Measurements from ENCODE around the gene CLMN.
"Not testable (repeated sequence)": the region's sequence is repeated elsewhere in the genome, so short reads cannot be mapped to it uniquely, and the experiment has no call there.

CLMN gene

DNA sequence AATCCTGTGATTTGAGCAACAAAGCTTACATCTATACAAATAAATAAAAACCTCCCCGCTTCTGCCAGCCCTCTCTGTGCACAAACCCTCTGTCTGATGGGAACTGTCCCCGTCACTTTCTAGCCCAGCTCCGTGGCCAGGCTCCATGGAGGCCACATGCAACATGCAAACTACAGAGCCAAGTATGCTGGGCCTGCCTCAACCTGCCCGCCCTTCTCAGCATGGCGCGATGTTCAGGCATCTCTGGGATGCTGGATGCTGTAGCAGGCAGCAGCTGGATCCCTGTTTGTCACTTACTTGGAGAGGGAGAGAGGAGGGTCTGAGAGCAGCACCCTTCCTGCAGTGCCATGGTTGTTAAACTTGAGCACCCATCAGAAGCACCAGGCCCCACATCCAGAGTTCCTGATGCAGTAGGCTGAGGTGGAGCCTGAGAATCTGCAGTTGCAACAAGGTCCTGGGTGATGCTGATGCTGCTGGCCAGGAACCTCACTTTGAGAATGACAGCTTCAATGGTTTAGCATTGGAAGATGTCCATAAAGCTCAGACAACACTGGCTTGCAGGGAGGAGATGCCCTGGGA is 32.4 kb downstream of the CLMN start:
- no peak for DNase-seq (ENCODE audit: low spot score)

DNA sequence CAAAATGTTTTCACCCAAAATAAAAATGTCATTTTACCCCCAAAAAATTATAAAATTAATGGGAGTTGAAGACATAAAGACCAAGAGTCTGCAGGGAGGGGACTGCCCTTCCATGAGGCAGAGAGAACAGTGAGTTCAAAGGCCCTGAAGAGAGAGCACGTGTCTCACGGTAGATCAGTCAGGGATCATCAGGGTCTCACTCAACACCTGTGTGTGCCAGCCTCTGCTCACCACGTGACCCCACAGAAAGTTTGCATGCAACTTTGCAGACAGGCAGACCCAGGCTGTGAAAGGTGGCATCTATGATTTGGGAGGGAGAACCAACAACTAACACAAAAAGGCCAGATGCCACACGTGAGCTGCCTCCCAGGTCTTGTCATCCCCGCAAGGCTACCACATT is 33.1 kb downstream of the CLMN start:
- peak; percentile 44 for DNase-seq (ENCODE audit: low spot score)

DNA sequence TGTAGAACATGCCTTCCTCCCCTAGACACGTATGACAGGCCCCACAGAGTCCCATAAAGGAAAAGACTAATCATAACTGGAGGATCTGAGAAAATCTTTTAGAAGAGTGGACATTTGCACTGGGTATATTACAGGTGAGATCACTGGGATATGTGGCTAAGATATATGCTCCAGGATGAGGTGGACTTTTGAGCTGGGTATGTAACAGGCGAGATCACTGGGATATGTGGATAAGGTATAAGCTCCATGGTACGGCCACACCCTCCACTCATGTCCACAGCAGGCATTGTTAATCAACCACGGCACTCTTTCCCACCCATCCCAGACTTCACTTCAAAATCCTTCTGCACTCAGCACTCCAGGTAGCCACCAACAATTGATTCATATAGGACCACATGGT is 34.1 kb downstream of the CLMN start:
- no peak for DNase-seq (ENCODE audit: low spot score)

DNA sequence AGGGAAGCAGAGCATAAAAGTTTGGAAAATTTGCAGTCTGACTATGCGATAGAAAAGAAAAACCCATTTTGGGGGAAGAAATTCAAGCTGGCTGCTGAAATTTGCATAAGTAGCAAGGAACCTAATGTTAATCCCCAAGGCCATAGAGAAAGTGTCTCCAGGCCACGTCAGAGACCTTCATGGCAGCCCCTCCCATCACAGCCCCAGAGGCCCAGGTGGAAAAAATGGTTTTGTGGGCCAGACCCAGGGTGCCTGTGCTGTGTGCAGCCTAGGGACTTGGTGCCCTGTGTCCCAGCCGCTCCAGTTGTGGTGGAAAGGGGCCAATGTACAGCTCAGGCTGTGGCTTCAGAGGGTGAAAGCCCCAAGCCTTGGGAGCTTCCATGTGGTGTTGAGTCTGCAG is 35.9 kb downstream of the CLMN start:
- not testable (repeated sequence) for DNase-seq (ENCODE audit: low spot score)

DNA sequence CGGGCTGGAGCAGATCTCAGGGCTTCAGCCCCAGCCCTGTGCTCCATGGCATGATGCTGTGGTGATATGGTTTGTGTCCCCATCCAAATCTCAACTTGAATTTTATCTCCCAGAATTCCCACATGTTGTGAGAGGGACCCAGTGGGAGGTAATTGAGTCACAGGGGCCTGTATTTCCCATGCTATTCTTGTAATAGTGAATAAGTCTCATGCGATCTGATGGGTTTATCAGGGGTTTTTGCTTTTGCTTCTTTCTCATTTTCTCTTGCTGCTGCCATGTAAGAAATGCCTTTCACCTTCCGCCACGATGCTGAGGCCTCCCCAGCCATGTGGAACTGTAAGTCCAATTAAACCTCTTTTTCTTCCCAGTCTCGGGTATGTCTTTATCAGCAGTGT is 36.7 kb downstream of the CLMN start:
- DNase-seq (ENCODE audit: low spot score), result not testable (repeated sequence)

DNA sequence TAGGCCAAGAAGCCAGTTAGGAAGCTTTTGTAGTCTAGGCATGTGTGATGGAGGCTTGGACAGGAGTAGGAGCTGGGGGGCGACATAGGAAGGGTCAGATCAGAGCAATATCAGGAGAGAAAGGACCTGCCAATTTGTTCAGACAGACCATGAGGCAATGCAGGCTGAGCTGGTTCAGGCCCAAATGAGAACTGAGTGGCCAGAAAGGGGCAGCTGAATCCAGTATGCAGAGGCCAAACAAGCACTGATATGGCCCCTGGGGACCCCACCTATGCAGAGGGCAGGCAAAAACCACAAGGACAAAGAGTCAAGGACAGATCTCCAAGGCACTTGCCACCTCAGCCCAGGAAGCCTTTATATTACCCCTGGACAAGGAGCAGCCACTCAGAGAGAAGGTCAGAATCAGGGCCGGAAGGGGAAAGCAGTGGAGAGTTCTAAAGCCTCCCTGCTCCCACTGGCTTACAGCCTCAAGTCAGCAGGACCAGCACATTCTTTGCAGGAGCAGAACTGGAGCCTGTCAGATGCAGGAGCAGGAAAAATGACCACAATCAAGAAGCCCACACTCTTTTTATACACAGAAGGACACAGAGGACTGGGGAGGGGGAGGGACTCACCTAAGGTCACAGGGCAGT is 37.2 kb downstream of the CLMN start:
- DNase-seq (ENCODE audit: low spot score), result no peak

DNA sequence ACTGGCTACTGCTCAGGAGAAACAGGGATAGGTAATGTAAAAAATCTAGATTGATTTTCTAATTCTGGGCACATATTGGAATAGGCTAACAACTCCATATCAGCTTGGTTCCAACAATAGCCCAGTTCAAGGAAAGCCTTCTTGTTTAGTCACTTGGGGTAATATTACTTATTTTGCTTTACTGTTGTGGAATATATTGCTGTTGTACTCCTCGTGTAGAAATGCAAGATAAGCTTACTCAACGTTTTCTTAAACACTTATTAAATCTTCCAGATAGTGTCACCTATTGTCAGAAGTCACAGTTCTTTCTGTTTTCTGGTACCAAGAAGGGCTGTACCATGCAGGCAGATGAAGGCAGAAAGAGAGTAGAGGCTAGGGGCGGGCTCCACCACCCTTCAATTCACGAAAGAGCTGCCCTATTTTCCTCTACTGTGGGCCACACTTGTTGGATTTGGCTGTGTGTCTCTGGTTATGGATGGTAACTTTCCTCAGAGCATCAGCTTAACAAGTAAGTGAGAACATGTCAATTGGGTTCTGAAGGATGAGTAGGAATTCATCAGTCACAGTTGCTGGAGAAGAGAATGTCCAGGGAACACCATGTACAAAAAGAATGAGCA is 38.0 kb downstream of the CLMN start:
- no peak for DNase-seq (ENCODE audit: low spot score)

DNA sequence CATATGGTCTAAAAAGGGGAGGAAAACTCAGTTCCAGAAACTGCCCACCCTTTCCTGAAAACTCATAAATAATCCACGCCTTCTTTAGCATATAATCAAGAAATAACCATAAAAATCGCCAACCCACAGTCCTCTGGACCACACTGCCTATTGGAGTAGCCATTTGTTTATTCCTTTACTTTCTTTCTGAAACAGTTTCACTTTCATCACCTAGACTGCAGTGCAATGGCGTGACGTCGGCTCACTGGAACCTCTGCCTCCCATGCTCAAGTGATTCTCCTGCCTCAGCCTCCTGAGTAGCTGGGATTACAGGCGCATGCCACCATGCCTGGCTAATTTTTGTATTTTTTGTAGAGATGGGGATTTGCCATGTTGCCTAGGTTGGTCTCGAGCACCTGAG is 44.2 kb downstream of the CLMN start:
- DNase-seq (ENCODE audit: low spot score), result no peak

DNA sequence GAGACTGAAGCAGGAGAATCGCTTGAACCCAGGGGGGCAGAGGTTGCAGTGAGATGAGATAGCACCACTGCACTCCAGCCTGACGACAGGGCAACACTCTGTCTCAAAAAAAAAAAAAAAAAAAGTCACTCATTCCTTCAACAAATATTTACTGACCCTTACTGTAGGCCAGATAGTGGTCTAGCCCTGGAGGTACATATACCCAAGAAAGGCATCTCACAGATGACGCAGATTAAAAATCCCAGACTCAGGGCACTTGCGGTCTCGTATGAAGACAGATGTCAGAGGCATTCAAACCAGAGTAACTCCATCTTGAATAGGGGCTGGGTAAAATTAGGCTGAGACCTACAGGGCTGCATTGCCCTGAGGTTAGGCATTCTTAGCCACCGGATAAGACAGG is 44.8 kb downstream of the CLMN start:
- DNase-seq (ENCODE audit: low spot score), result no peak

DNA sequence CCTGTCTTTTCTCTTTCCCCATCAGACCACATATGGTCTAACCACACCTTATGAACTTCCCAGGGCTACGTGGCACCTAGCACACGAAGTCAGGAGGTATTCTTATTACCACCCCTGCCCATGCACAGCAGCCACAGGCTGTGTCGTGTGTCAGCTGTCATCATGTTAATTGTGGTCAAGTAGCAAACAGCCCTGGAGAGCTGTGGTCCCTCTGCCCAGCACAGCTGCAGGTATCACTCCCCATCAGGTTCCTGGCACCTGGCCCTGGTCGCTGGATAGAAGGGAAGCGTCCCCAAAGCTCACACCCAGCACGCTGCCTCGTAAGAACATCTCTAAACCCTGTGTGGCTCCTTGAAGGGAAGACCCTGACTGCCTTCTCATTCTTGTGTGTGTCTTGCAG is 45.4 kb downstream of the CLMN start:
- DNase-seq (ENCODE audit: low spot score), result no peak

DNA sequence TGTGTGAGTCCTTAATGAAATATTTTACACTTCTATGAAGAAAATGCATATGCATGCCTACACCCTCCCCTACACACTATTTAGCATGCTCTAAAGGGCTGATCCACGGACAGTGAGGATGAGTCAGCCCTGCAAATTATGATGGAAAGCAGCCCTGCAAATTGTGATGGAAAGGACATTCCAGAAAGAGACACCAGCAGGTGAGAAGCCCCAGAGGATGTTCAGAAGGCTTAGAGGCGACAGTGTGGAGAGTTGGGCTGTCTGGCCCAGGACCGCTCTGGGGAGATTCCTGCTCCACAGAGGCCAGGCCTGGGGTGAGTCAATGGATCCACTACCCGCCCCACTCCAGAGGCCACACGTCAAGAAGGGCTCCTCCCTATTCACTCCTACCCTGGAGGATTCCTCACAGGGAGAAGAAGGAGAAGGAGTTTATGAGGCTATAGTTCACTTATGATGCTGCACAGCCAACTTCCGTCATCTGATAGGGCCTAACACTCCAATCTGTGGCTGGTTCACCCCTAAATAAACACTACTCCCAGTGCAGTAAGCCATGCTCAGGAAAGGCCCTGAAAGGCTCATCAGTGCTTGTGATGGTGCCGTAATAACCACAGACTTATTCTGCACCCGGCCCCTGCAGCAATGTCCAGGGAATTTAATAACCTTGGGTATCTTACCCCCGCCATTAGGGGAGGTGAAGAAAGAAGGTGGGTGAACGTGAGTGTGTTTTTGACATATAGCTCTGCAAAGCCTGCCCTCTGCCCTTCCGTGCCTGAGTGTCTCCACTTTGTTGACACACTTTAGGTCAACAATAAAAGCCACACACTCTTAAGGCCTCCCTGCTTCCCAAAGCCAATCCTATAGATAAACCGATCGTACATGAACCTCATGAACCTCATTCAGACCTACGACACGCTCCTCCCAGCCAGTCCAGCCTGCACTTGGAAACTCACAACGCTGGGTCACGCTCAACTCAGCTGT is 46.4 kb downstream of the CLMN start:
- DNase-seq (ENCODE audit: low spot score), result no peak

DNA sequence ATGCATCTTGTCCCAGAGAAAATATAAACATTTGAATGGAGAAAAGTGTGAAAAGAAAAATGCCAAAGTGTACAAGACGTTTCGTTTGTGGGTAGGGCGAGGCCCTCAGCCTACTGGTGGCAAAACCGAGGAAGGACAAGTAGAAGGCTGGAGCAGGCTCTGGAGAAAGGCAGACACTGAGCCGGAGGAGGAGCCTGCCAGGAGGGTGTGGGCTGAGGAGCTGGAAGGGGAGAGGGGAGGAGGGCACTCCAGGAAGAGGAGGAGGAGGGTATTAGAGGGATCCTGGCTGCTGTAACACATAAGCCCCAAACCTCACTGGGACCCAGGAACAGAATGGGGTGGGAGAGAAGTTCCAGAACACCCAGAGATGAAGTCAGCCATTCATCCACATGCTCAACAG is 47.7 kb downstream of the CLMN start:
- DNase-seq (ENCODE audit: low spot score), result no peak

DNA sequence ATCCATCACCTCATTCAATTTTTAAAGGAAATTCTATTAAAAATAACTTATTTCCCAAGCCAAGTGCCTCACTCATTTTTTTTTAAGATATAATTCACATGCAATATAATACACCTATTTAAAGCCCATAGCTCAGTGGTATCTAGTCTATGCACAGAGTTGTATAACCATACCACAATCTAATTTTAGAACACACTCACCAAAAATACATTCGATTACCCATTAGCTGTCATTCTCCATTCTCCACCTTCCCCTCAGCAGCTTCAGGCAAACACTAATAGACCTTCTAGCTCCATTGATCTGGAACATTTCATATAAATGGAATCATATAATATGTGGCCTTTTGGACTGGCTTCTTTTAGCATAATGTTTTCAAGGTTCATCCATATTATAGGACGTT is 49.5 kb downstream of the CLMN start:
- no peak for DNase-seq (ENCODE audit: low spot score)

DNA sequence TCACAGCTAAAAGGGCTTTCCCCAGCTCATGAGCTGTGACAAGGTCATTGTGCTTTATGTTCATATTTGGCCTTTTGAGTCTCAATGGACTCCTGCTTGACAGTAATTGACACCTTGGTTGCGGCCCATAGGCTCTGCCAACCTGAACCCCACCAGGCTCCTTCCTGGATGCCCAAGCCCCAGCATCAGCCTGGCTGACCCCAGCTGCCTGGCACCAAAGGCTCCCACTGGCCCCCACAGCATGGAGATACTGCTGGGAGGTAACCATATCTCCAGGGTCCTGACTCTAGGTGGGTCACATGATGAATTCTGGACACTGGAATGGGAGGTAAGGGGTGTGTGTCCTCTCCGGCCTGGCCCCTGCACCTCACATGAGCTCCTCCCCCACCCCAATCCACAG is 50.2 kb downstream of the CLMN start:
- DNase-seq (ENCODE audit: low spot score), result no peak

DNA sequence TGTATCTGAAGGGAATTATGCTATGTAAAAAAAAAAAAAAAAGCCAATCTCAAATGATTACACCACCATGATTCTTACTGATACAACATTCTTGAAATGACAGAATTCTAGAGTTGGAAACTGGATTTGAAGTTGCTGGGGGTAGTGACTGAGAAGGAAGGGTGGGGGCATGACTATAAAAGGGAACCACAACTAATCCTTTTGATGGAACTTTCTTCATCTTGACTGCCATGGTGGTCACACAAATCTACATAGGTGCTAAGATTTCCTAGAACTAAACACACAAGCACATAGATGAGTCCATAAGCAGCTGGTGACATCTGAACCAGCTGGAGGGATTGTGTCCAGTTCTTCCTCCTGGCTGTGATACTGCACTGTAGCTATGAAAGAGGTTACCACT is 51.4 kb downstream of the CLMN start:
- no peak for DNase-seq (ENCODE audit: low spot score)

DNA sequence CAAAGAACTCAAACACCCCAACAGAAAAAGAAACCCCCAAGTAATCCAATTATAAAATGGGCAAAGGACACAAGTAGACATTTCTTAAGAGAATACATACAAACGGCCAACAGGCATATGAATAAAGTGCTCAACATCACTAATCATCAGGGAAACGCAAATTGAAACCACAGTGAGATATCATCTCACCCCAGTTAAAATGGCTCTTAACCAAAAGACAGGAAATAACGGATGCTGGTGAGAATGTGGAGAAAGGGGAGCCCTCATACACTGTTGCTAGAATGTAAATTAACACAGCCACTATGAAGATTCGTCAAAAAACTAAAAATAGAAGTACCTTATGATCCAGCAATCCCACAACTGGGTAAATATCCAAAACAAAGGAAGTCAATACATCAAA is 52.4 kb downstream of the CLMN start:
- DNase-seq (ENCODE audit: low spot score), result no peak

DNA sequence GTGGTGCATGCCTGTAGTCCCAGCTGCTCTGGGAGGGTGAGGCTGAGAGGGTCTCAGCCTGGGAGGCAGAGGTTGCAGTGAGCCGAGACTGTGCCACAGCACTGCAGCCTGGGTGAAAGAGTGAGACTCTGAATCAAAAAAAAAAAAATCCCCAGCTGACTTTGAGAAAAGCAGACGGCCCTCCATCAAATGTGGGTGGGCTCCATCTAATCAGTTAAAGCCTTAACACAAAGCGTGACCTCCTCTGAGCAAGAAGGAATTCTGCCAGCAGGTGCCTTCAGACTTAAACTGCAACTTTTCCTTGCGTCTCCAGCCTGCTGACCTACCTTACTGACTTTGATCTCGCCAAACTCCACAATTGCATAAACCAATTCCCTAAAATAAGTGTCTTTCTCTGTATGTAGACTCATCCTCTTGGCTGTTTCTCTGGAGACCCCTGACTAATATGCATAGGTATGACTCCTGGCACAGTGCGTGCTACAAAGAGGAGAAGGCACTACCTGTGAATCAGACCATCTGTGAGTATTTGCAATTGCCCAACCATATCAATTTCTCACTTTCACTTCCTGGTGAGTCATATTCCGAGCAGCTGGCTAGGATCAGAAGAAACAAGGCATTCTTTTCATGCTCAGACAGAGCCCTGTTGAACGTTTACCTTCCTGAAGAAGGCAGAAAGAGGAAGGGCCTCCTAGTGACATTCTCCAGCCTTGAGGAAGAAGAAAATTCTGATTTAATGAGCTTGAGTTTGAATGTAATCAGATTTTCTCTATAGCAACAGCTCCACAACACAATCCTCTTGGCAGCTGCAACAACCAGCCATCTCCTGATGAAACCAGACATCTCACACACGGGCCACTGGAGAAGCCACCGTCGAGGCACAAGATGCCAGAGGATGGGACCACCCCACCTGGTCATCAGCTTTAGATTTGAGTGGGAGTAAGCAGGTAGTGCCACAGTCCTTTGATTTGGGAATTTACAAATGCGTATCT is 54.3 kb downstream of the CLMN start:
- DNase-seq (ENCODE audit: low spot score), result peak; percentile 93

DNA sequence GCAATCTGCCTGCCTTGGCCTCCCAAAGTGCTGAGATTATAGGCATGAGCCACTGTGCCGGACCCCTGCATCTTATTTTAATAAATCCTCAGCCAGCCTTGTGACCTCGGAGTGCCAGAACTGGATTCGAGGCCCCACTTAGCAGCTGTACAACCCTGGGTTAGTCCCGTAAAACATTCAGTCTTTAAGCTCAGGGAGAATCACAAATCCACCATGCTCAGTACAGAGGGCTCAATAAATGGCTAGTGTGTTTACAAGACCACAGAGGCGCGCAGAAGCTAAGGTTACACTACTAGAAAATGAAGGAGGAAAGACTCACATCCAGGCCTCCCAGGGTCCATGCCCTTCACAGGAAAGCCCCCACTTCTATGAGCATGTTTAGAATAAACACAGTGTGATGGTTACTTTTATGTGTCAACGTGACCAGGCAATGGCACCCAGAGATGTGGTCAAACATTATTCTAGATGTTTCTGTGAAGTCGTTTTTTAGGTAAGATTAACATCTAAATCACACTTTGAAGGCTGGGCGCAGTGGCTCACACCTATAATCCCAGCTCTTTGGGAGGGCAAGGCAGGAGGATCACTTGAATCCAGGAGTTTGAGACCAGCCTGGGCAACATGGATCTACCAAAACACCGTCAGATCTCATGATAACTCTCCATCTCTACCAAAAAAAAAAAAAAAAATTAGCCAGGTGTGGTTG is 55.3 kb downstream of the CLMN start:
- no peak for DNase-seq (ENCODE audit: low spot score)

DNA sequence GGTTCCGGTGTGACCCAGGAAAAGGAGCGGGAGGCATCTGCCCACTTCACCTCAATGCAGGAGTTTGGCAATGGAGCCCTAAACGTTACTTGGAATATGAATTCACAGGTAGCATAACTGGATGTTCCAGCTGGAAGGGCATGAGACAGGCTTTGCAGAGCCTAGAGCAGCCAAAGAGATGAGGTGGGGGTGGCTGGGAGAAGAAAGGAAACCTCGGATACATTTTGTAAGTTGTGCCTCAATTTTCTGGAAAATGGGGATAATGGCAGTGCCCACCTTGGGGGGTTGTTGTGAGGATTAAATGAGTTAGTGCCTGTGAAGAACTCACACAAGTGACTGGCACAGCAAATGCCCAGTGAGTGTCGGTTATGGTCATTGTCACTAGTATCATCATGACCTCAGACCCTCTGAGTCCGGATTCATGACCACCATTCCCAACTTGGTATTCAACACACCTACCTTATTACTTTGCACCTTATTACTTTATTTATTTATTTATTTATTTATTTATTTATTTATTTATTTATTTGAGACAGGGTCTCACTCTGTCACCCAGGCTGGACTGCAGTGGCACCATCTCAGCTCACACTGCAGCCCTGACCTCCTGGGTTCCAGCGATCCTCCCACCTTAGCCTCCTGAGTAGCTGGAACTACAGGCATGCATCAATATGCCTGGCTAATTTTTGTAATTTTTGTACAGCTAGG is 56.0 kb downstream of the CLMN start:
- no peak for DNase-seq (ENCODE audit: low spot score)

DNA sequence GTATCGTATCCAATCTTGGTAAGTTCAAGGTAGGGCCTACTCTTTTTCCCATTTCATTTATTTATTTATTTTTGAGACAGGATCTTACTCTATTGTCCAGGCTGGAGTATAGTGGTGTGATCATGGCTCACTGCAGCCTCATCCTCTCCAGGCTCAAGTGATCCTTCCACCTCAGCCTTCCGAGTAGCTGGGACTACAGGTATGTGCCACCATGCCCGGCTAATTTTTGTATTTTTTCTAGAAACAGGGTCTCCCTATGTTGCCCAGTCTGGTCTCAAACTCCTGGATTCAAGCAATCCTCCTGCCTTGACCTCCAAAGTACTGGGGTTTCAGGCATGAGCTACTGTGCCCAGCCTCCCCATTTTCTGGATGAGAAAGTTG is 57.2 kb downstream of the CLMN start:
- DNase-seq (ENCODE audit: low spot score), result no peak

All from NAMALWA (cell line).